Neural progenitor cell (in vitro differentiated cells): Measurements from ENCODE around the gene JAG2.
A peak's percentile ranks its signal among the peaks of the same experiment; 100 is the strongest.

Experiments used
- CTCF ChIP-seq: fragments of 200-600 bp; sonication (generic); IDR thresholded peaks from 2 replicates; pipeline ENCODE4 v1.5.1; 2017; ENCODE audit warnings: antibody characterized with exemption, mild to moderate bottlenecking
- EZH2 ChIP-seq: fragments of 200-600 bp; sonication (generic); IDR thresholded peaks from 2 replicates; pipeline ENCODE4 v1.6.1; 2017; ENCODE audit warnings: antibody characterized with exemption, mild to moderate bottlenecking, moderate library complexity

GRCh38 chr14:105207460-105207901 is 38.9 kb upstream of the JAG2 start:
- TF ChIP-seq CTCF (peak; percentile 18), EZH2 (no peak)
